SK-N-SH (cell line): ENCODE data around the gene NFIX. TPM values are rescaled to one million over a fixed set of nuclear protein-coding genes. Genes with fewer than 3 reads are reported as not detected.

Experiments used
- CTCF ChIA-PET: fragments of 300-600, 350-600 bp; formaldehyde crosslinking; extraction: SDS; loops from one replicate; lab custom pipeline; 2021; lab: Yijun Ruan, JAX
- POLR2A ChIA-PET: fragments of 350-600 bp; sonication (Branson Sonifier 250); formaldehyde crosslinking; extraction: SDS; loops from one replicate; lab custom pipeline; 2020; ENCODE audit warnings: antibody characterized with exemption, inconsistent platforms; lab: Yijun Ruan, JAX
- DNase-seq: peaks from one replicate; pipeline ENCODE4 v3.0.0; 2012
- H2AFZ ChIP-seq: fragments of 200-600 bp; sonication (generic); 2 replicates; pipeline ENCODE4 v1.8.1; 2016; ENCODE audit warnings: antibody characterized with exemption, mild to moderate bottlenecking, low read depth
- H3F3A ChIP-seq: fragments of 200-600 bp; sonication (generic); replicated peaks from 2 replicates; pipeline ENCODE3; 2016; ENCODE audit warnings: antibody characterized with exemption, mild to moderate bottlenecking; ENCODE audit not compliant: insufficient read depth
- H3K27ac ChIP-seq, 2 experiments: fragments of 200-500 bp in 1 of 2; fragments of 200-600 bp in 1 of 2; sonication (Bioruptor generic) in 1 of 2; sonication (generic), shearing (Covaris generic) in 1 of 2; 2 replicates each; pipeline versions ENCODE4 v1.5.1 to v1.6.1; 2014 to 2016; ENCODE audit warnings: low read depth in 2 of 2, inconsistent platforms in 1 of 2, low read length in 1 of 2, mild to moderate bottlenecking in 1 of 2, mixed read lengths in 1 of 2
- H3K27me3 ChIP-seq: fragments of 200-600 bp; sonication (generic), shearing (Covaris generic); 2 replicates; pipeline ENCODE4 v1.6.1; 2016; ENCODE audit warnings: mixed run types; ENCODE audit not compliant: insufficient read depth
- H3K36me3 ChIP-seq, 2 experiments: fragments of 200-500 bp in 1 of 2; fragments of 200-600 bp in 1 of 2; sonication (Bioruptor generic) in 1 of 2; sonication (generic) in 1 of 2; replicated peaks in 1 of 2; 2 replicates each; pipeline versions ENCODE3 to v1.5.1; 2014 to 2016; ENCODE audit warnings: low read length in 1 of 2, mild to moderate bottlenecking in 1 of 2; ENCODE audit not compliant: insufficient read depth in 2 of 2, control insufficient read depth in 1 of 2
- H3K4me1 ChIP-seq, 2 experiments: fragments of 200-500 bp in 1 of 2; fragments of 200-600 bp in 1 of 2; sonication (Bioruptor generic) in 1 of 2; sonication (generic), shearing (Covaris generic) in 1 of 2; 2 replicates each; pipeline versions ENCODE4 v1.5.1 to v1.6.1; 2014 to 2016; ENCODE audit warnings: low read depth in 1 of 2, low read length in 1 of 2, mixed run types in 1 of 2; ENCODE audit not compliant: insufficient read depth in 2 of 2, control insufficient read depth in 1 of 2
- H3K4me2 ChIP-seq: fragments of 200-600 bp; sonication (generic), shearing (Covaris generic); 2 replicates; pipeline ENCODE4 v1.6.1; 2017; ENCODE audit warnings: mixed run types
- H3K4me3 ChIP-seq, 2 experiments: fragments of 200-500 bp in 1 of 2; fragments of 200-600 bp in 1 of 2; sonication (Bioruptor generic) in 1 of 2; sonication (generic), shearing (Covaris generic) in 1 of 2; 2 replicates each; pipeline versions ENCODE4 v1.5.1 to v1.8.1; 2014 to 2016; ENCODE audit warnings: low read depth in 2 of 2, inconsistent platforms in 1 of 2, low read length in 1 of 2, mild to moderate bottlenecking in 1 of 2, mixed read lengths in 1 of 2, moderate library complexity in 1 of 2
- H3K79me2 ChIP-seq: fragments of 200-600 bp; sonication (generic); 2 replicates; pipeline ENCODE4 v1.8.1; 2017; ENCODE audit warnings: mild to moderate bottlenecking; ENCODE audit not compliant: insufficient read depth
- H3K9ac ChIP-seq: fragments of 200-600 bp; sonication (generic); 2 replicates; pipeline ENCODE4 v1.6.1; 2017; ENCODE audit warnings: mixed run types
- H3K9me2 ChIP-seq: fragments of 200-600 bp; sonication (generic); 2 replicates; pipeline ENCODE4 v1.6.1; 2017; ENCODE audit warnings: mixed run types
- H3K9me3 ChIP-seq: fragments of 200-600 bp; sonication (generic); 2 replicates; pipeline ENCODE4 v1.6.1; 2017; ENCODE audit warnings: mixed run types, mild to moderate bottlenecking, moderate library complexity
- H4K20me1 ChIP-seq: fragments of 200-600 bp; sonication (generic); 2 replicates; pipeline ENCODE4 v1.6.1; 2017; ENCODE audit warnings: mild to moderate bottlenecking, mixed run types; ENCODE audit not compliant: insufficient read depth
- CHD2 ChIP-seq: fragments of 150-350 bp; IDR thresholded peaks from 2 replicates; pipeline ENCODE4 v1.6.1; 2018; ENCODE audit warnings: low read length; ENCODE audit not compliant: partially characterized antibody
- FOXJ3 ChIP-seq: sonication (generic); formaldehyde crosslinking; IDR thresholded peaks from 2 replicates; pipeline ENCODE4 v1.5.1; 2020; ENCODE audit warnings: mild to moderate bottlenecking, missing genetic modification reagents
- FOXM1 ChIP-seq: IDR thresholded peaks from 2 replicates; pipeline ENCODE4 v1.4.0; 2012; ENCODE audit warnings: low read depth, mild to moderate bottlenecking
- GABPA ChIP-seq: IDR thresholded peaks from 2 replicates; pipeline ENCODE4 v1.4.0; 2012; ENCODE audit warnings: low read depth, mild to moderate bottlenecking
- GATA2 ChIP-seq: sonication (generic); formaldehyde crosslinking; IDR thresholded peaks from 2 replicates; pipeline ENCODE4 v1.5.0; 2020; ENCODE audit warnings: mild to moderate bottlenecking, missing genetic modification reagents
- JUND ChIP-seq: IDR thresholded peaks from 2 replicates; pipeline ENCODE4 v1.4.0; 2012
- MAX ChIP-seq: IDR thresholded peaks from 2 replicates; pipeline ENCODE4 v1.4.0; 2012; ENCODE audit warnings: low read depth
- PBX3 ChIP-seq: IDR thresholded peaks from 2 replicates; pipeline ENCODE4; 2012
- RFX5 ChIP-seq: IDR thresholded peaks from 2 replicates; pipeline ENCODE4 v1.6.1; 2012; ENCODE audit warnings: mild to moderate bottlenecking, improper control_type of control experiment, low read length
- SMC3 ChIP-seq: IDR thresholded peaks from 2 replicates; pipeline ENCODE4 v1.6.1; 2012; ENCODE audit warnings: low read depth, low read length, improper control_type of control experiment
- TAF1 ChIP-seq: IDR thresholded peaks from 2 replicates; pipeline ENCODE4 v1.6.1; 2012; ENCODE audit warnings: low read depth, mild to moderate bottlenecking, low read length, moderate library complexity, borderline replicate concordance
- TCF12 ChIP-seq: IDR thresholded peaks from 2 replicates; pipeline ENCODE4 v1.4.0; 2012
- YY1 ChIP-seq: IDR thresholded peaks from 2 replicates; pipeline ENCODE4 v1.4.0; 2012; ENCODE audit warnings: low read depth, mild to moderate bottlenecking
- ZBTB33 ChIP-seq: IDR thresholded peaks from 2 replicates; pipeline ENCODE4 v1.4.0; 2012; ENCODE audit warnings: low read depth, borderline replicate concordance
- WGBS: methylation state at CpG from one replicate; pipeline ENCODE4 v1.1.6; 2017; ENCODE audit warnings: low lambda C conversion rate; 5-methylcytosine and 5-hydroxymethylcytosine counted together
- polyA plus RNA-seq, 3 experiments: library from polyadenylated mRNA; depleted of rRNA; stranded (reverse); fragments of >200 nt; gene quantifications; 2 replicates each; pipeline ENCODE4 v1.2.3, GENCODE V29; 2012

The NFIX gene
- polyA plus RNA-seq, 1 of the 3 experiments (the other 2 are of a cell fraction) = 14.8 TPM

GRCh38 chr19:13024951-13025697, 29.8 kb downstream of the NFIX start:
- Histone ChIP-seq H3K9ac (0 out of 2 replicates have a peak overlapping the region, but pooled peaks have one; percentile 24), H3K36me3 (peaks cover 0 to 15% of the 10 kb centered on the region in 2 experiments), H3F3A (peaks cover 3% of the 10 kb centered on the region), H3K9me3 (no peaks in the 10 kb centered on the region), H3K79me2 (peaks cover 58% of the 10 kb centered on the region), H3K27me3 (no peaks in the 10 kb centered on the region), H3K4me2 (peak overlapping the region; percentile 80), H3K4me3 (peak overlapping the region; percentile 23 to 43; a peak in 3 of 4 replicates), H2AFZ (no peak overlapping the region), H4K20me1 (no peaks in the 10 kb centered on the region), H3K4me1 (peaks cover 21 to 48% of the 10 kb centered on the region in 2 experiments), H3K9me2 (no peaks in the 10 kb centered on the region), H3K27ac (peak overlapping the region in 1 of 2 experiments; percentile 43; a peak in 2 of 4 replicates)
- no peak for DNase-seq
- no peak for TF ChIP-seq TAF1
- no peak for TF ChIP-seq RFX5
- TF ChIP-seq FOXM1 = no peak
- no peak for TF ChIP-seq ZBTB33
- TF ChIP-seq CHD2 = no peak
- no peak for TF ChIP-seq PBX3
- no peak for TF ChIP-seq JUND
- TF ChIP-seq TCF12 = no peak
- no peak for TF ChIP-seq YY1
- no peak for TF ChIP-seq MAX
- no peak for TF ChIP-seq SMC3
- no peak for TF ChIP-seq GABPA
- no peak for TF ChIP-seq FOXJ3 (CRISPR knock-in tag)
- TF ChIP-seq GATA2 (CRISPR knock-in tag) = no peak
- CTCF ChIA-PET = interaction anchor here (1.1 to 4.7 kb wide), 5 partner anchors 8 to 60 kb away, joined by 4 to 43 read pairs (median 9); no protein-coding TSS in a partner anchor
- 96% methylated on average over 48 of the region's 48 CpGs for WGBS
- POLR2A ChIA-PET = interaction anchor here (1.4 kb wide), 1 partner anchor 31 kb away, joined by 4 read pairs; no protein-coding TSS in a partner anchor
